HTR-8/SVneo (cell line): ENCODE measurements around the gene PPP1R1A.

Source experiments
- DNase-seq: peaks from one replicate; pipeline ENCODE4 v3.0.0; 2011; ENCODE audit warnings: low spot score, mixed read lengths; ENCODE audit not compliant: insufficient read length
- FAIRE-seq: peaks from 2 replicates; lab custom pipeline; 2011; peaks lifted over from hg19 to GRCh38; lab: Jason Lieb, UNC

PPP1R1A gene

GRCh38 chr12:54544743-54545142 lies 43.7 kb downstream of the PPP1R1A start:
- no peak for FAIRE-seq

GRCh38 chr12:54543526-54543925 lies 44.9 kb downstream of the PPP1R1A start:
- DNase-seq: no peak
- no peak for FAIRE-seq

More at GRCh38 chr12:54544743-54545142, 43.7 kb downstream of the PPP1R1A start:
- DNase-seq: no peak

DNA sequence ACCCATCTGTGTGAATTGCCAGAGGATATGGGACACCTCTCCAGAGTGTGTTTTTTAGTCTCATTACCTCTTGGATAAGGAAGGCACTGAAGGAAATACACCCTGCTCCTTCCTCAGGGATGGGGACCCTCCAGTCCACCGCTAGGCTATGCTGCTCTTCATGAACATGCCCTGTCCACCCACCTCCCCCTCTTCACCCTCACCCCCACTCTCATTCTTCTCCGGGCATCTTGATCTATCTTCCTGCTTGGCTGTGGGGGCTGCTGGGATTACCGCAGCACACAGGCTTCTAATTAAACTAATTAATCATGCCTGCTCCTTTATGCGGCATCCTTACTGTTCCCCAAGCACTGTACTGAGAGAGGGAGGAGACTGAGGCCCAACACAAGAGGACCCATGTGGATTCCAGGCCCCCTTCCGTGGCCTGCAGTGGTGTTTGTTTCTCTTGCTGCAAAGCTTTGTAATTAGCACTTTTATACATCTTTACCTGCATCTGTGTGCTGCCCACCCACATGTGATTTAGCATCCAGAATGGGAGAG lies 46.6 kb downstream of the PPP1R1A start:
- DNase-seq (no peak), FAIRE-seq (no peak)

DNA sequence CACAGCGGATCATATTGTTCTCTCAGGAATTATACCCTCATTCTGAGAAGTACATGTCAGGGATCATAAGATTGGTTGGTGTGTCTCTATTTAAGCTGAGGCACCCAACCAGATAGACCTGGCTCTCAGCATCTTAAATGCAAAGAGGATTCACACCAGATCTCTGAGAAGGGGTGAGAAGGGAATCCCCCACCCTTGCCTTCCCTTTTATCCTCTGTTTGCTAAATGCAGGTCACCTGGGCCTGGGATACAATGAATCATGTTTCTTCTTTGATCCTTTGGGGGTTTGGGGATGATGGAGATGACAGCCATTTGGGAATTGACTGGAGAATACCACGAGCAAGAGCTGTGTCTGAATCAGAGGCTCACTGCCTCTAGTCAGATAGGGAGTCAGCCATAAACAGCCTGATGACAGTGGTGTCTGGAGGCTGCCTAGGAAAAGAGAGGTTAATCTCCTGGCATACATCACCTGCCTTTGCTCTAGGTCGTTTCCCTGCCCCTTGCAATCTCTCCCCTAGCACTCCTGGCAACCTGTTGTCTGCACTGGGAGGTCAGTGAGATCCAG lies 50.2 kb downstream of the PPP1R1A start:
- DNase-seq (no peak), FAIRE-seq (no peak)

GRCh38 chr12:54535474-54535873 lies 53.0 kb downstream of the PPP1R1A start:
- FAIRE-seq: no peak
- no peak for DNase-seq

DNA sequence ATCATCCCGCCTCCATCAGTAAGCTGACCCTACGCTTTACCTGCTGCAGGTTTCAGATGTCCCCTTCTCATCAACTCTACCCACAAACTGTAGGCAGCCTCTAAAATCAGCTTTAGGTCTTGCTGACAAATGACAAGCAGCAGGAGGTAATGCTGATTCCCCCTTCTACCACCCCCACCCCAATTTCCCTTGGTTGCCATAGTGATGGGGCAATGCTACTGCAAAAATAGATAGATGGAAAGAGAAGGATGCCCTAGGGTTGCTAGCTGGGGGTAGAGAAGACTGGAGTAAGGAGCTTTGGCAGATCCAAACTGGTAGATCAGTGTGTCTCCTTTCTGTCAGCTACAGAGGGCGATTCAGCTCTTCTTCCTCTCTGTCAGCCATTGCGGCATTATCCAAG lies 58.9 kb downstream of the PPP1R1A start:
- DNase-seq: no peak
- no peak for FAIRE-seq
